GM18907 (cell line): ENCODE data around the gene BBS4.

Experiments
- ATAC-seq: cut with Tn5 transposase; IDR thresholded peaks from one replicate; pipeline ENCODE4 v1.9.1; 2021; ENCODE audit warnings: mild to moderate bottlenecking, moderate library complexity; ENCODE audit not compliant: unreplicated experiment

The BBS4 gene

GRCh38 chr15:72758182-72758581 is 72.2 kb downstream of the BBS4 start:
- no peak for ATAC-seq

- no peak for ATAC-seq
Observed at GRCh38 chr15:72760590-72761260, 74.7 kb downstream of the BBS4 start.

GRCh38 chr15:72764656-72765055 is 78.6 kb downstream of the BBS4 start:
- no peak for ATAC-seq

GRCh38 chr15:72766025-72766424 is 80.0 kb downstream of the BBS4 start:
- no peak for ATAC-seq

- no peak for ATAC-seq
Observed at GRCh38 chr15:72766780-72767179, 80.8 kb downstream of the BBS4 start.

GRCh38 chr15:72770673-72771328 is 84.8 kb downstream of the BBS4 start:
- ATAC-seq: no peak

GRCh38 chr15:72771329-72771725 is 85.3 kb downstream of the BBS4 start:
- no peak for ATAC-seq

GRCh38 chr15:72774696-72775383 is 88.8 kb downstream of the BBS4 start:
- no peak for ATAC-seq

- ATAC-seq: no peak
Observed at GRCh38 chr15:72778796-72779195, 92.8 kb downstream of the BBS4 start.

- no peak for ATAC-seq
Observed at GRCh38 chr15:72781631-72782030, 95.6 kb downstream of the BBS4 start.

- ATAC-seq: no peak
Observed at GRCh38 chr15:72782274-72783003, 96.4 kb downstream of the BBS4 start.

GRCh38 chr15:72783004-72783639 is 97.1 kb downstream of the BBS4 start:
- ATAC-seq: peak; percentile 45

- ATAC-seq: peak; percentile 80
Observed at GRCh38 chr15:72783640-72784455, 97.8 kb downstream of the BBS4 start, which contains the start of gene ADPGK. Gene ADPGK, minus strand, starts transcription at chr15:72783758. Its CDS starts 67 bp downstream, at chr15:72783691.

GRCh38 chr15:72784456-72784876 is 98.5 kb downstream of the BBS4 start:
- no peak for ATAC-seq

GRCh38 chr15:72785432-72785831 is 99.4 kb downstream of the BBS4 start:
- ATAC-seq: no peak

GRCh38 chr15:72785841-72786240 is 99.8 kb downstream of the BBS4 start:
- no peak for ATAC-seq

GRCh38 chr15:72786242-72786641 is 100.2 kb downstream of the BBS4 start:
- no peak for ATAC-seq

- ATAC-seq: no peak
Observed at GRCh38 chr15:72786676-72787345, 100.8 kb downstream of the BBS4 start.

- ATAC-seq: no peak
Observed at GRCh38 chr15:72787526-72787925, 101.5 kb downstream of the BBS4 start.
